Esophagus muscularis mucosa (tissue), 3 donors: ENCODE data around the gene SLX4.

Experiments
- CTCF ChIP-seq, 3 experiments: fragments of 200-600 bp in 2 of 3; fragments of 450-650 bp in 1 of 3; sonication (generic) in 2 of 3; IDR thresholded peaks; one replicate each; pipeline ENCODE4 v1.5.1; 2017 to 2019; ENCODE audit warnings: antibody characterized with exemption in 3 of 3, mild to moderate bottlenecking in 2 of 3, moderate library complexity in 1 of 3
- POLR2AphosphoS5 ChIP-seq, 2 donors: sonication (generic); formaldehyde crosslinking; IDR thresholded peaks; one replicate each; pipeline ENCODE4 v1.6.1; 2017; ENCODE audit warnings: antibody characterized with exemption in 2 of 2

- no peak for TF ChIP-seq CTCF (IDR thresholded peaks at IDR 0.05)
- TF ChIP-seq POLR2AphosphoS5 (IDR thresholded peaks at IDR 0.05), result no peak
Measured at GRCh38 chr16:3548445-3548844, 63.0 kb downstream of the SLX4 start.
